GM12878 (cell line): ENCODE data around the gene CFAP54. TPM values are rescaled to one million over a fixed set of nuclear protein-coding genes. Genes with fewer than 3 reads are reported as not detected.

Source experiments
- ASH2L ChIP-seq: fragments of 300-600, 200-600 bp; sonication (generic); IDR thresholded peaks from 2 replicates; pipeline ENCODE4 v1.6.1; 2017; ENCODE audit warnings: low read depth, mild to moderate bottlenecking, borderline replicate concordance
- BMI1 ChIP-seq: fragments of 450-650 bp; IDR thresholded peaks from 2 replicates; pipeline ENCODE4 v1.6.1; 2016; ENCODE audit warnings: mild to moderate bottlenecking, moderate library complexity, borderline replicate concordance
- ETV6 ChIP-seq, 2 experiments: fragments of 450-650 bp in 1 of 2; IDR thresholded peaks in 1 of 2; conservative IDR thresholded peaks in 1 of 2; 2 replicates each; pipeline ENCODE4 v1.6.1; 2014; ENCODE audit warnings: antibody characterized with exemption in 1 of 2, borderline replicate concordance in 1 of 2, low read depth in 1 of 2, mild to moderate bottlenecking in 1 of 2, moderate library complexity in 1 of 2
- HSF1 ChIP-seq: fragments of 150-350 bp; IDR thresholded peaks from 2 replicates; pipeline ENCODE4 v1.6.1; 2014; ENCODE audit warnings: mild to moderate bottlenecking, low read depth, low read length
- IKZF2 ChIP-seq, 2 experiments: fragments of 450-650 bp; IDR thresholded peaks; 2 replicates each; pipeline ENCODE4 v1.6.1; 2017; ENCODE audit warnings: mild to moderate bottlenecking in 2 of 2, moderate library complexity in 2 of 2
- MEF2A ChIP-seq: IDR thresholded peaks from 2 replicates; pipeline ENCODE4 v1.6.1; 2011; ENCODE audit warnings: low read depth, mild to moderate bottlenecking, low read length, moderate library complexity; ENCODE audit not compliant: insufficient read depth
- MTA2 ChIP-seq: fragments of 450-650 bp; IDR thresholded peaks from 2 replicates; pipeline ENCODE4 v1.6.1; 2016; ENCODE audit warnings: low read depth, mild to moderate bottlenecking, moderate library complexity
- NBN ChIP-seq: fragments of 450-650 bp; IDR thresholded peaks from 2 replicates; pipeline ENCODE4 v1.6.1; 2016
- NR2C1 ChIP-seq: fragments of 450-650 bp; IDR thresholded peaks from 2 replicates; pipeline ENCODE4 v1.6.1; 2017; ENCODE audit warnings: antibody characterized with exemption, mild to moderate bottlenecking, moderate library complexity
- POLR2AphosphoS2 ChIP-seq: IDR thresholded peaks from 2 replicates; pipeline ENCODE4 v1.6.1; 2011; ENCODE audit warnings: low read depth, mild to moderate bottlenecking, low read length, improper control_type of control experiment, moderate library complexity
- RBBP5 ChIP-seq: fragments of 200-600 bp; sonication (generic); conservative IDR thresholded peaks from 2 replicates; pipeline ENCODE4 v1.6.1; 2016
- SMARCA5 ChIP-seq: fragments of 450-650 bp; IDR thresholded peaks from 2 replicates; pipeline ENCODE4 v1.6.1; 2017; ENCODE audit warnings: mild to moderate bottlenecking
- SRF ChIP-seq, 2 experiments: IDR thresholded peaks; 2 replicates each; pipeline ENCODE4 v1.6.1; 2011; ENCODE audit warnings: low read depth in 2 of 2, low read length in 2 of 2, mild to moderate bottlenecking in 1 of 2, moderate library complexity in 1 of 2
- ZBTB4 ChIP-seq: fragments of 450-650 bp; formaldehyde crosslinking; IDR thresholded peaks from 2 replicates; pipeline ENCODE4 v1.4.0; 2022; ENCODE audit warnings: mild to moderate bottlenecking, moderate library complexity
- ZNF687 ChIP-seq: fragments of 450-650 bp; IDR thresholded peaks from 2 replicates; pipeline ENCODE4 v1.6.1; 2017; ENCODE audit warnings: mild to moderate bottlenecking, moderate library complexity
- polyA plus RNA-seq, 11 experiments: library from polyadenylated mRNA; depleted of rRNA in 4 of 11; unstranded in 6 of 11; stranded (reverse) in 5 of 11; fragments of >200 nt; fragmentation: Nextera tagmentation in 4 of 11; fragmentation: Illumina TruSeq in 1 of 11; extraction: Ambion mirVana in 4 of 11; extraction: Trizol in 1 of 11; gene quantifications; 1 replicate in 1 of 11; 2 replicates in 10 of 11; pipeline versions ENCODE4 v1.2.1 to v1.2.3, GENCODE V29; 2011 to 2016; ENCODE audit warnings: inconsistent platforms in 2 of 11, missing spikeins in 2 of 11, low read depth in 1 of 11
- total RNA-seq, 4 experiments: library from RNA; depleted of rRNA in 3 of 4; stranded (reverse); fragments of >200 nt in 3 of 4; fragmentation: Illumina TruSeq in 1 of 4; extraction: Trizol in 1 of 4; gene quantifications; 2 replicates each; pipeline versions ENCODE4 v1.2.1 to v1.2.3, GENCODE V29; 2013 to 2021

CFAP54 gene
- total and polyA plus RNA-seq, 10 of the 15 experiments (the other 5 are each of a cell fraction or from before 2014, with no cell fraction given), result 0.19 to 1.5 (median 0.56) TPM

GRCh38 chr12:96743606-96744005 lies 254.2 kb downstream of the CFAP54 start (continued):
- TF ChIP-seq ASH2L, result no peak
- TF ChIP-seq BMI1, result no peak
- no peak for TF ChIP-seq MTA2
- TF ChIP-seq SRF (IDR thresholded peaks at IDR 0.05; ENCODE audit: low read depth in 2 of 2, low read length in 2 of 2), result no peak
- no peak for TF ChIP-seq POLR2AphosphoS2
- TF ChIP-seq HSF1, result no peak
- TF ChIP-seq IKZF2 (IDR thresholded peaks at IDR 0.05), result no peak
- TF ChIP-seq MEF2A, result no peak
- TF ChIP-seq NR2C1, result no peak
- no peak for TF ChIP-seq SMARCA5
- no peak for TF ChIP-seq ETV6 (conservative IDR thresholded peaks at IDR 0.05 in 1 of 2, IDR thresholded peaks at IDR 0.05 in 1 of 2; ENCODE audit: borderline replicate concordance in 1 of 2, low read depth in 1 of 2)
- no peak for TF ChIP-seq NBN
- TF ChIP-seq ZBTB4 (CRISPR knock-in tag), result no peak
- TF ChIP-seq ZNF687, result no peak
- TF ChIP-seq RBBP5, result no peak
- TF ChIP-seq, all 136 proteins: peak for 0
